ENCODE results near the gene CAP2.
"Not testable (repeated sequence)": the region's sequence is repeated elsewhere in the genome, so short reads cannot be mapped to it uniquely, and the experiment has no call there.

Gene CAP2

DNA sequence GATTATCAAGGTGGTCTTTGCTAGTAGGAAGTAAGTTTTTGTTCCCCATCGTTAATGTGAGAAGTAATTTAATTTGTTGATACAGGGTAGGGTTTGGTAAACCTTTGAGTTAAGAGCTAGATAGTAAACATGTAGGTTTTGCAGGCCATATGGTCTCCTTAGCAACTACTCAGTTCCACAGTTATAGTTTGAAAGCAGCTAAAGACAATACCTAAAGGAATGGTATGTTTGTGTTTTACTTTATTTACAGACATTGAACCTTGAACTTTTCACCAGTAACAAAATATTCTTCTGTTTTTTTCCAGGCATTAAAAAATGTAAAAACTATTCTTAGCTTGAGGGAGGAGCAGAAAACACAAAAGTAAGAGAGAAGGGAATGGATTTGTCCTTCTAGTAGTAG lies 1.7 kb downstream of the CAP2 start:
- FAIRE-seq = no peak
- no peak for DNase-seq (ENCODE audit: insufficient read length, low spot score)

DNA sequence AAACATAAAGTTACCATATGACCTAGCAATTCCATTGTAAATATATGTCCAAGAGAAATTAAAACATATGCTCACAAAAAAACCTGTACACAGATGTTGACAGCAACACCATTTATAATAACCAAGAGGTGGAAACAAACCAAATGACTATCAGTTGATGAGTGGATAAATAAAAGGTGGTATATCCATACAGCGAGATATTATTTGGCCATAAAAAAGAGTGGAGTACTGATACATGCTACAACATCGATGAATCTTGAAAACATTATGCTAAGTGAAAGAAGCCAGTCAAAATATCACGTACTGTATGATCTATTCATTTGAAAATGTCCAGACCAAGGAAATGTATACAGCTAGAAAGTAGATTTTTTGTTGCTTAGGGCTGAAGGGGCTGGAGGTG lies 2.9 kb downstream of the CAP2 start:
- no peak for DNase-seq (ENCODE audit: insufficient read length, low spot score)
- no peak for FAIRE-seq

DNA sequence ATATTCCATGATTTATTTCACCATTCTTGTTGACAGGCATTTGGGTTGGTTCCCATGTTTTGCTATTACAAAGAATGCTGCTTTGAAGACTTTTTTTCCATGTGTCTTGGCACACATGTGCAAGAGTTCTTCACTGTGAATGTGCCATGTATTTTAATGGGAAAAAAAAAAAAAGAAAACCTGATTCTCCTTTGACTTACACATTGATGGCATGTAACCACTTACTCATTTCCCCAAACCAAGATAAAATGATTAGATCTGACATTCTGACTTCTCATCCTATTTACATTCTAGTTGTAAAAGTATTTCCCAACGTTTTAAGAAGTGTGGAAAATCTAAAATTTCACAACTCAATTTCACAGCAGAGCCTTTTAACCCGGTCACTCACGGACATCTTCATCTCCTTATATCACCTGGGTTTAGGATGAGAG lies 4.4 kb downstream of the CAP2 start:
- DNase-seq (ENCODE audit: insufficient read length, low spot score) (no peak), FAIRE-seq (no peak)

DNA sequence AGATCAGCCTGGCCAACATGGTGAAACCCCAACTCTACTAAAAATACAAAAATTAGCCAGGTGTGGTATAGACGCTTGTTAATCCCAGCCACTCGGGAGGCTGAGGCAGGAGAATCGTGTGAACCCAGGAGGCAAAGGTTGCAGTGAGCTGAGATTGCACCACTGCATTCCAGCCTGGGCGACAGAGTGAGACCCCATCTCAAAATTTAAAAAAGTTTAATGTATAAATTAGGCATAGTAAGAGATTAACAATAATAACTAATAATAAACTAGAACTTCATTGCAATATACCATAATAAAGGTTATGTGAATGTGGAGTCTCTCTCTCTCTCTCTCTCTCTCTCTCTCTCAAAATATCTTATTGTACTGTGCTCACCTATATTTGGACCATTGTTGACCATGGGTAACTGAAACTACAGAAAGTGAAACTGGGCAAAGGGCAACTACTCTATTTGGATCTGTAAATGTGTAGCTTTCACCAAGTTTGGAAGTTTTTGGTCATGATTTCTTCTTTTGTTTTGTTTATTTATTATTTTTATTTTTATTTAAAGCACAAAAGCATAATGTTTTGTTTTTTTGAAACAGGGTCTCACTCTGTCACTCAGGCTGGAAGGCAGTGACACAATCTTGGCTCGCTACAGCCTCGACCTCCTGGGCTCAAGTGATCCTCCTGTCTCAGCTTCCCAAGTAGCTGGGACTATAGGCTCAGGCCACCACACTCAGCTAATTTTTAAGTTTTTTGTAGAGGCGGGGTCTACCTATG lies 12.0 kb downstream of the CAP2 start:
- DNase-seq (ENCODE audit: insufficient read length, low spot score); FAIRE-seq: not testable (repeated sequence)

DNA sequence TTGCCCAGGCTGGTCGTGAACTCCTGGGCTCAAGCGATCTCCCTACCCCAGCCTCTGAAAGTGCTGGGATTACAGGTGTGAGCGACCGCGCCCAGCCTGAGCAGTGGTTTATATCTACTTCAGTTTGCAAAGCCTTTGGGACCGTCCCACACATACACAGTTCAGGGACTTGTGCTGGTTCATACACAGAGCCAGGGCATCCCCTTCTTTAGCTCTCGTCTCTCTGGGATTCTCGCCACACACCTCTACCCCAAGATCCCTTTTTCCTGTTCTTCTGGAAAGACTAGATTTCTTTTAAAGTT lies 12.5 kb downstream of the CAP2 start:
- no peak for DNase-seq (ENCODE audit: insufficient read length, low spot score)
- FAIRE-seq = no peak

DNA sequence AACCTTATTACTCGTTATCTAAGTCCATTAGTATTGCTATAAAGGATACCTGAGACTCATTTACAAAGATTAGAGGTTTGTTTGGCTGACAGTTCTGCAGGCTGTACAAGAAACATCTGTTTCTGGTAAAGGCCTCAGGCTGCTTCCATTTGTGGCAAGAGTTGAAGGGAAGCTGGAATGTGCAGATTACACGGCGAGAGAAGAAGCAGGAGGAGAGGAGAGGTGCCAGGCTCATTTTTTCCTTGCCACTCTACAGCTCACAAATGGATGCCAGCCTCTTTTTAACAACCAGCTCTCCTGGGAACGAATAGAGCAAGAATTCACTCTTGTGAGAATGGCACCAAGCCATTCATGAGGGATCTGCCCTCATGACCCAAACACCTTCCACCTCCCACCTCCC lies 14.7 kb downstream of the CAP2 start:
- no peak for DNase-seq (ENCODE audit: insufficient read length, low spot score)
- no peak for FAIRE-seq

DNA sequence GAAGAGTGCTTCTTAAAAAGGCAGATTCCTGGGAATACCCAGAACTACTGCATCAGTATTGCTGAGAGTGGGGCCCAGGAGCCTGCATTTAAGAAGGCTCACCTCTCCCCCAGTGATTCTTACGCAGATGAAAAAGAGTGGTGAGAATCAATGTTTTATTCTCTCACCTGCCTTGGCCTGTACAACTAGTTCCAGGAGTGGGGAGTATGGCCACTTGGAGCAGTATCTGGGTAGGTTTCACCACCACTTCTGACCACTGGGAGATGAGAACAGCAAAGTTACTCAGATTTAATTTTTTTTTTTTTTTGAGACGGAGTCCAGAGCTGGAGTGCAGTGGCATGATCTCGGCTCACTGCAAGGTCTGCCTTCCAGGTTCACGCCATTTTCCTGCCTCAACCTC lies 16.9 kb downstream of the CAP2 start:
- FAIRE-seq = no peak
- no peak for DNase-seq (ENCODE audit: insufficient read length, low spot score)

DNA sequence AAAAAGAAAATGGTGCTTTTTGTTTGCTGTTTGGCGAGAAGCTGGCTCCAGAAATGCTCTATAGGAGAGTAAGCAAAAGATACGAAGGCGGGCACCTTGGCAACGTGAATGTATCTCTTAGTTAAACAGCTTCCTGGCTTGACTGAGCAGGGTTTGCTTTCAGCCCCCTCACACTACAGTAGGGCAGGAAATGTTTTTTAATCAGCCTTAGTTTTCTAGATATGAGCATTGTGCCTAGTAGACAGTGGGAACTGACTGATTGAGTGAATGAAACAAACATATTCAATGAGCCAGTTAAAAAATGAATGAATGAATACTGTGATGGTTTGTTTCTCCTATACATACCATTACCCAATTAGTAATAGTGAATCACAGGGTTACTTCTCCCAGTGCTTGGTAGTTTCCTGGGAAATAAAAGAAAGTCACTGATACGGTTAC lies 19.9 kb downstream of the CAP2 start:
- no peak for DNase-seq (ENCODE audit: insufficient read length, low spot score)
- FAIRE-seq = no peak

DNA sequence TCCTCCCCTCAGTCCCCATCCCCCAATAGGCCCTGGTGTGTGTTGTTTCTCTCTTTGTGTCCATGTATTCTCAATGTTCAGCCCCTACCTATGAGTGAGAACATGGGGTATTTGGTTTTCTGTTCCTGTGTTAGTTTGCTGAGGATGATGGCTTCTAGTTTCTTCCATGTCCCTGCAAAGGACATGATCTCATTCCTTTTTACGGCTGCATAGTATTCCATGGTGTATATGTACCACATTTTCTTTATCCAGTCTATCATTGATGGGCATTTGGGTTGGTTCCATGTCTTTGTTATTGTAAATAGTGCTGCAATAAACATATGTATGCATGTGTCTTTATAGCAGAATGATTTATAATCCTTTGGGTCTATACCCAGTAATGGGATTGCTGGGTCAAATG lies 21.0 kb downstream of the CAP2 start:
- not testable (repeated sequence) for FAIRE-seq; DNase-seq (ENCODE audit: insufficient read length, low spot score)

DNA sequence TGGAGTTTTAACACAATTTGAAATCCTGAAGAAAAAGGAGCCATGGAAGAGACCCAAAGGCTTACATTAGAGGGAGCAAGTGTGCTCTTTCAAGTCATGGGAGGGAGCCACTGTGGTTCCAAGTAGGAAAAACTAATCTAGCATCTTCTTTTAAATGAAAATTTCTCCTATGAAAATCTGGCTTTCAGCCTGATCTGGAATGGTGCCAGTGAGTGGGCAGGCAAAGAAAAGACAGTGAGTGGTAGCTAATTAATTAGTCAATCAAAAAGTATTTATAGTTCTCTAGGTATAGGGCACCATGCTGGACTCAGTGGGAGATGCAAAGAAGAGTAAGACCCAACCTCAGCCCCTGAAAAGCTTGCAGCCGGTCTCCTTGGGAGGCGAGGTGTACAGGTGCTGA lies 21.9 kb downstream of the CAP2 start:
- FAIRE-seq (no peak), DNase-seq (ENCODE audit: insufficient read length, low spot score) (no peak)

DNA sequence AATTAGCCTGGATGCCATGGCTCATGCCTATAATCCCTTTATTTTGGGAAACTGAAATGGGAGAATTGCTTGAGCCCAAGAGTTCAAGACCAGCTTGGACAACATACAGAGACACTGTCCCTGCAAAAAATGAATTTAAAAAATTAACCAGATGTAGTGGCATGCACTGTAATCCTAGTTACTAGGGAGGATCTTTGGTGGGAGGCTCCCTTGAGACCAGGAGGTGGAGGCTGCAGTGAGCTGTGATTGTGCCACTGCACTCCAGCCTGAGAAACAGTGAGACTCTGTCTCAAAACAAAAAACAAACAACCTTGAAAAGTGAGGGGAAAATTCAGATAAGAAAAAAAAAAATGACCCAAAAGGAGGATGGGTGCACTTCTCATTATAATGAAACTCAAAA lies 23.4 kb downstream of the CAP2 start:
- DNase-seq (ENCODE audit: insufficient read length, low spot score) = no peak
- no peak for FAIRE-seq

DNA sequence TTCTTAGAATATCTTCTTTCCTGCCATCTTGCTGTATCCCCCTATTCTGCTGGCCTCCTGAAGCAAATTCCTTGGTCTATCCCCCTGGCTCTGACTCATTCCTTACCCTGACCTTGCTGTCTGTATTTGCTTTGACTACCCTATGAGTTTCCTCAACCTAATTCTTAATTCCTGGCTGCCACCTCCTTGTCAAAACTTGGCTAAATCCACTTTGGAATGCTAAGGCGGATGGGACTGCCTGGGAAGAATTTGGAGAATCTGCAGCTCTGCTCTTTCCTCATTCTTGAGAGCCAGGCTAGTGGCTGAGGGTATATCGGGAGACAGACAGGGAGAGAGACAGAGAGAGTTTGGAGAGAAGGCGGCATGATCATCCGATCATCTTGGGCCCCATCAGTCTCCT lies 24.4 kb downstream of the CAP2 start:
- DNase-seq (ENCODE audit: insufficient read length, low spot score) (no peak), FAIRE-seq (no peak)

DNA sequence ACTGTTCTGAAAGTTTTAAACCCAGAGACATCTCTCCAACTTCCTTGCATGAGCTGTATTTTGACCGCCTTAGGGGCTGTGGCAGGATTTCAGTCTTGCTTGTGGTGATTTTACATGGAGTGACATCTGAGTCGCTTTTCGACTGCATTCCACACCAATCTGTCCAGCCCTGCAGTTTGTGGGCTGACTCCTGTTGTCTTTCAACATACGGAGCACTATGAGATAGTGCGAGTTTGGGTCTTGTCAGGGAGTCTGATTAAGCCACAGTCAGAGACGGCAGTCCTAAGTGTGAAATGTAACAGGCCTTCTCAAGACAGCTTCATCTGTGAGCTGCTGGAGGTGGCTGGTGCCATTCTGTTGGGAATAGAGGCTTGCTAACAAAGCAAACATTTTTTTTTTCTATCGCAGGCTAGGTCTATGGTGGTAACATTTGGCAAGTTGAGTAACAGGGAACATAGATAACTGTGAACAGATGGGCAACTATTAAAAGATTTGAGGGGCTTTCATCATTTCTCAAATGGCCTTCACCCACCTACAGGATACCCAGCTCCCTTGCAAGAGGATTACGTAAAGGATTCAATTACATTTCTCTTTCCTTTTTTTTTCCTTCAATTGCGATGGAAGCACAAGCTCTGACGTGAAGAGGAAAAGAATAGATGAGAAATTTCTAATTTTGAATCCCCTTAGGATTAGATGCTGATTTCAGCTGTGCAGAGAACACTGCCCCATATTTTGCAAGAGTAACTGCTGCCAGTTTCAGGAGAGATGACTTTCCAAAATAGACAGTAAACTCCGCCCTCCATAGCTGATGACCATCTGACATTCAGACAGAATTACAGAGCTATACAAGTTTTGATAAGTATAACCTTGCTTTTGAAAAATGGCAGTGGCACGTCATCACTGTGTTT lies 25.1 kb downstream of the CAP2 start:
- FAIRE-seq (no peak), DNase-seq (ENCODE audit: insufficient read length, low spot score) (no peak)

DNA sequence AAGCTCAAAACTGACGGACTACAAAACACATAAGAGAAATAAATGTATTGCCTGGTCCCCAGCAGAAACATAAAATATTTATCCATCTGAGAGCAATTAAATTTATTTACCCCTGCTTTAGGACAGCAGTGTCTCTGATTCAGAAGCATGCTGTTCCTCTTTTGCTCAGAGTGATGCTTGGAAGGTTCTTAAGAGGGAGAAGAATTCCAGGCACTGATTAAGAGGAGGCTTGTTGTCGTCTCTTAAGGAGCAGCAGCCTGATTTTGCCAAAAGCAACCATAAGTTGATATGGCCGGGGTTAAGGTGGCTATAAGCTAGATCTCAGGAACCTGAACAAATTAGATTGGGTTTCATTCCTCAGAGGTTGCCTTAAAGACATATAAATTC lies 25.8 kb downstream of the CAP2 start:
- DNase-seq (ENCODE audit: insufficient read length, low spot score) (no peak), FAIRE-seq (no peak)

DNA sequence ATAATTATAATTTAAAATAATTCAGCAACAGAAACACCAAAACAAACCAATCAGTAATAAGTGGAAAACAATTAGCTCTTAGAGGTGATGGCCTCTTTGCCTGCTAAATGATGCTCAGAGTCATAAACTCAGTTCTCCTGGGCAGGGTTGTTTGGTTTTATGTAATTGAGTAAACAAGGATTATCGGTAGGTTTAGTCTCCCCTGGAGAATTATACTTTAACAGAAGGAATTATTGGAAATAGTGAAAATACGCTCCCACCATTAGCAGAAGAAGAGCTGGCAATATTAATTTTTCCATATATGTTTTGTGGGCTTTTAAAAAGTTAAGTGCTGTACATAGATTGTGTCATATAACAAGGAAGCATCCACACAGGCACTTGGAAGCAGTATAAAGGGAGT lies 27.0 kb downstream of the CAP2 start:
- DNase-seq (ENCODE audit: insufficient read length, low spot score) (no peak), FAIRE-seq (no peak)

DNA sequence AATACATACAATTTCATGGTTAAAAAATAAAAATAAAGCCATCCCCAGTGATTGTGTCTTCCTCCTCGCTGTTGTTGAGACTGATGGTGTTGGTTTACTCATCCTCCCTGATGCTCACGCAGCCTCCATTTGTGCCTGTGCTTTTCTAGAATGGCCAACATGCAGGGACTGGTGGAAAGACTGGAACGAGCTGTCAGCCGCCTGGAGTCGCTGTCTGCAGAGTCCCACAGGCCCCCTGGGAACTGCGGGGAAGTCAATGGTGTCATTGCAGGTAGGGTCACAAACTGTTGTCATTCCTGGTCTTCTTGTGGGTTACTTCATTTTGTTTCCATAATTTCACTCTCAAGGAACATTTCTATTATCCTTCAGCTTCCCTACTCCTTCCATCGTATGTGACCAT lies 28.0 kb downstream of the CAP2 start:
- DNase-seq (ENCODE audit: insufficient read length, low spot score) = no peak
- no peak for FAIRE-seq

DNA sequence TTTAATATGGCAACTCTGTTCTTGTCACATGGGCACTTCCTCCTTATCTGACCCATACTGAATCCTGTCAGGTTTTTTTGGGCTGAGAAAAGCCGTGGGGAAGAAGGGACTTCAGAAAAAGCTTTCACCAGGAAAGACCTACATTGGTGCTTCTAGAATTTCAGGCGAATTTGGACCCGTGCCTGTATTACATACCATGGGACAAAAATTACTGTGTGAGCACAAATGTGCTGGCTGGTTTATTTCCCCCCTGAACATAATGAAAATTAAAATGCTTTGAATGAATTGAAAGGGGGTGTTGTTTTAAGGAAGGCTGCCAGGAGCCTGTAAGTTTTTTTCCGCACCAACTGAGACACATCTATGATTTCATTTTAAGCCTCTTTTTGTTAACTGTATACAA lies 29.6 kb downstream of the CAP2 start:
- DNase-seq (ENCODE audit: insufficient read length, low spot score) = no peak
- FAIRE-seq = no peak

DNA sequence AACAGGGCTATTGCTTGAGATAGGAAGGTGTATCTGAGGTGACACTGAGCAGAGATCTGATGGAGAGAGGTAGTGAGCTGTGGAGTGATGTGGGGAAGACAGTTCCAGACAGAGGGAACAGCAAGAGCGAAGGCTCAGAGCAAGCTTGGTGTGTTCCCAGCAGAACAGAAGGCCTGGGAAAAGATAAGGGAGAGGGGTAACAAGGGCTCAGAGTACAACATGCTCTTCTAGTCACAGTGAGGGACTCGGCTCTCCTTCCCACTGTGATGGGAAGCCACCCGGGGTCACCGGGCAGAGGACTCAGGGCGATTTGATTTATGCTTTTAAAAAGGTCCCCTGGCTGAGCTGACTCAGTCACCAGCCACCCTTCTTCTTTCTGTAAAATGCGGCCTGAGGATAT lies 33.7 kb downstream of the CAP2 start:
- FAIRE-seq (no peak), DNase-seq (ENCODE audit: insufficient read length, low spot score) (no peak)

DNA sequence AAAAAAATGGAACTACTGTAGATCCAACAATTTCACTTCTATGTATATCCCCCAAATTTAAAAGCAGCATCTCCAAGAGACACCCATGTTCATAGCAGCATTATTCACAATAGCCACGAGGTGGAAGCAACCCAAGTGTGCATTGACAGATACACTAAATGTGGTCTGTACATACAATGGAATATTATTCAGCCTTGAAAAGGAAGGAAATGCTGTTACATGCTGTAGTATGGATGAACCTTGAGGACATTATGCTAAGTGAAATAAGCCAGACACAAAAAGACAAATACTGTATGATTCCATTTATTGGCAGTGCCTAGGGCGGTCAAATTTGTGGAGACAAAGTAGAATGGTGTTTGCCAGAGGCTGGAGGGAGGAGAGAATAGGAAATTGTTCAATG lies 34.2 kb downstream of the CAP2 start:
- no peak for DNase-seq (ENCODE audit: insufficient read length, low spot score)
- FAIRE-seq = no peak

DNA sequence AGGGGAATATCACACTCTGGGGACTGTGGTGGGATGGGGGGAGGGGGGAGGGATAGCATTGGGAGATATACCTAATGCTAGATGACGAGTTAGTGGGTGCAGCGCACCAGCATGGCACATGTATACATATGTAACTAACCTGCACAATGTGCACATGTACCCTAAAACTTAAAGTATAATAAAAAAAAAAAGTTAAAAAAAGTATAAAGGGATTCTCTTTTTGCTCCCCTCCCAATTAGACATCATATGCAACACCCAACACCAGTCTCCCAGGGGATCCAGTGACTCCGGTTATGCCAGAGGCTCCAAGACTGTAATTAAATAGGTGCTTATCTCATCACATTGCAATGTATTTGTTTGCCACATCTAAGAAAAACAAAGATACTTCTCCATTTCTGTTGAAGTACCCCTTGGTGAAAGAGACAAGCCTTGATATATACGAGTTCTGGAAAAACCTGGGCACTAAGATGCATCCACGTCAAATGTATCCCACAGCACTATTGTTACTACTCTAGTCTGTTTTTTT lies 35.3 kb downstream of the CAP2 start:
- DNase-seq (ENCODE audit: insufficient read length, low spot score); FAIRE-seq: not testable (repeated sequence)

DNA sequence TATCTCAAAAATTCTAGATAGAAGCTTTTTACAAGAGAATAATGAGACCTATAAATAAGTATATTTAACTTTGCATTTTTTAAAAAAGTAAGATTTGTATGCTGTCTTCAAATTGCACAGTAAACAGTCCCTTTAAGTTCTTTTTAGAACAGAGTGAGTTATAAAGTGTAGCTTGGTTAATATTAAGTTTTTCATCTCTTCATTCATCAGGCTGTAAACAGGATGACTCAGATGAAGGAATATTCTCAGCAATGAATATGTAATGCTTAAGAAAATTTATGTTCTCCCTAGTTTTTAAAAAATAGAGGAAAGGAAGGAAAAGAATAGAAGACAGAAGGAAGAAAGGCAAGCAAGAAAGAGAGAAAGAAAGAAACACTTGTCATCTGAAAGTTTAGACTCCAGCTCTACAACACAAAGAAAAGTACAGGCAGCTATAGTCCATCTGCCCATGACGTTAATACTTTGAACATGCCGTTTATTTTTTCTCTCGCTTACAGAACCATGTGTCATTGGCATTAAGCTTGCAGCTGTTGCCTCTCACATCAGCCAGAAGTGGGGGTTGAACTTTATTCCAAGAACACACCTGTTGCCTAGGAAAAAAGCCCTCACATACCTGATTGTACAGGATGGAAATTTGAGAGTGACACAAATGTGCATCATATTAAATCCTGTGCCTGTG lies 36.1 kb downstream of the CAP2 start:
- FAIRE-seq (no peak), DNase-seq (ENCODE audit: insufficient read length, low spot score) (no peak)
